ENCODE measurements around the gene CHST5. TPM values are rescaled to one million over a fixed set of nuclear protein-coding genes. Genes with fewer than 3 reads are reported as not detected.

Gene CHST5
- not detected for total RNA-seq
- long read RNA-seq, result 0 reads

- H3K4me3 ChIP-seq, result no peak within 1 kb of the TSS
- TF ChIP-seq CTCF (IDR thresholded peaks at IDR 0.05), result no peak
- no peak for TF ChIP-seq POLR2A (IDR thresholded peaks at IDR 0.05)
- H3K27ac ChIP-seq, result no peak within 1 kb of the TSS
- no peaks in the 10 kb centered on the region for H3K27me3 ChIP-seq
- intact Hi-C loops (cut with DNase I), result loop anchor here in 1 of 2 donors (10.0 kb wide), 1 partner anchor 51 kb away; no protein-coding TSS in a partner anchor
- no peaks in the 10 kb centered on the region for H3K9me3 ChIP-seq
- H3K4me1 ChIP-seq, result no peaks in the 10 kb centered on the region
- ATAC-seq (no peak), DNase-seq (no peak)
- H3K36me3 ChIP-seq, result no peaks in the 10 kb centered on the region
- WGBS (ENCODE audit: insufficient coverage, low coverage, low lambda C conversion rate, missing lambda C conversion rate), result 84% methylated on average over 4 of the region's 7 CpGs
Observed at GRCh38 chr16:75535901-75536300, at the start of gene CHST5. Gene CHST5, minus strand, starts transcription at chr16:75536108. Its CDS starts 5,724 bp downstream, at chr16:75530384.

GRCh38 chr16:75584108-75584507, 48.2 kb upstream of the CHST5 start:
- H3K27ac ChIP-seq, result no peak overlapping the region
- no peaks in the 10 kb centered on the region for H3K27me3 ChIP-seq
- H3K4me3 ChIP-seq, result no peak overlapping the region
- intact Hi-C loops (cut with DNase I), result no loop called here
- no peak for ATAC-seq
- H3K9me3 ChIP-seq, result no peaks in the 10 kb centered on the region
- 92% methylated on average over 3 of the region's 3 CpGs for WGBS (ENCODE audit: insufficient coverage, low coverage, low lambda C conversion rate, missing lambda C conversion rate)
- TF ChIP-seq CTCF (IDR thresholded peaks at IDR 0.05) (no peak), POLR2A (IDR thresholded peaks at IDR 0.05) (no peak)
- H3K36me3 ChIP-seq, result peaks cover 0 to 10% (median 2%) of the 10 kb centered on the region in 4 donors
- no peak for DNase-seq
- H3K4me1 ChIP-seq, result no peaks in the 10 kb centered on the region

- H3K36me3 ChIP-seq, result peaks cover 0 to 54% (median 19%) of the 10 kb centered on the region in 4 donors
Observed at GRCh38 chr16:75579281-75579834, 43.5 kb upstream of the CHST5 start.

GRCh38 chr16:75578725-75579124, 42.8 kb upstream of the CHST5 start:
- peaks cover 0 to 60% (median 19%) of the 10 kb centered on the region in 4 donors for H3K36me3 ChIP-seq
- H3K27me3 ChIP-seq, result no peaks in the 10 kb centered on the region
- no peak overlapping the region for H3K27ac ChIP-seq
- no peak for ATAC-seq
- H3K4me3 ChIP-seq, result no peak overlapping the region
- no peaks in the 10 kb centered on the region for H3K4me1 ChIP-seq
- H3K9me3 ChIP-seq, result no peaks in the 10 kb centered on the region
- DNase-seq, result no peak
- 82% methylated on average over 2 of the region's 2 CpGs for WGBS (ENCODE audit: insufficient coverage, low coverage, low lambda C conversion rate, missing lambda C conversion rate)
- intact Hi-C loops (cut with DNase I), result no loop called here
- TF ChIP-seq POLR2A (IDR thresholded peaks at IDR 0.05) (no peak), CTCF (IDR thresholded peaks at IDR 0.05) (no peak)

More at GRCh38 chr16:75579281-75579834, 43.5 kb upstream of the CHST5 start:
- 77% methylated on average over 7 of the region's 7 CpGs for WGBS (ENCODE audit: insufficient coverage, low coverage, low lambda C conversion rate, missing lambda C conversion rate)
- Histone ChIP-seq H3K27ac (no peak overlapping the region), H3K27me3 (no peaks in the 10 kb centered on the region), H3K4me1 (no peaks in the 10 kb centered on the region), H3K9me3 (no peaks in the 10 kb centered on the region), H3K4me3 (no peak overlapping the region)
- intact Hi-C loops (cut with DNase I), result no loop called here
- TF ChIP-seq POLR2A (IDR thresholded peaks at IDR 0.05) (no peak), CTCF (IDR thresholded peaks at IDR 0.05) (no peak)
- DNase-seq (no peak), ATAC-seq (no peak)
